Ishikawa (cell line): ENCODE data around the gene KCNH2.

Experiments used
- CEBPB ChIP-seq: IDR thresholded peaks from 2 replicates; pipeline ENCODE4 v1.6.1; 2012
- CREB1 ChIP-seq: IDR thresholded peaks from 2 replicates; pipeline ENCODE4 v1.6.1; 2012; ENCODE audit warnings: low read depth
- EGR1 ChIP-seq: IDR thresholded peaks from 2 replicates; pipeline ENCODE4 v1.6.1; 2012
- EP300 ChIP-seq: IDR thresholded peaks from 2 replicates; pipeline ENCODE4 v1.6.1; 2012; ENCODE audit warnings: borderline replicate concordance
- FOXM1 ChIP-seq: IDR thresholded peaks from 2 replicates; pipeline ENCODE4 v1.6.1; 2012; ENCODE audit warnings: low read depth, borderline replicate concordance
- NFIC ChIP-seq: IDR thresholded peaks from 2 replicates; pipeline ENCODE4 v1.6.1; 2012
- RAD21 ChIP-seq: IDR thresholded peaks from 2 replicates; pipeline ENCODE4 v1.6.1; 2012; ENCODE audit warnings: low read depth
- TAF1 ChIP-seq: IDR thresholded peaks from 2 replicates; pipeline ENCODE4 v1.6.1; 2012; ENCODE audit warnings: low read depth, mild to moderate bottlenecking
- TCF12 ChIP-seq: IDR thresholded peaks from 2 replicates; pipeline ENCODE4 v1.6.1; 2012; ENCODE audit warnings: low read depth
- YY1 ChIP-seq: IDR thresholded peaks from 2 replicates; pipeline ENCODE4 v1.6.1; 2012; ENCODE audit warnings: low read depth
- ZBTB7A ChIP-seq: IDR thresholded peaks from 2 replicates; pipeline ENCODE4 v1.6.1; 2012; ENCODE audit warnings: low read depth
- TF ChIP-seq, protein P1 (sequence below): IDR thresholded peaks from 2 replicates; pipeline ENCODE4 v1.6.1; 2012
- TF ChIP-seq, protein P2 (sequence below): IDR thresholded peaks from 2 replicates; pipeline ENCODE4 v1.6.1; 2012; ENCODE audit warnings: low read depth, mild to moderate bottlenecking

DNA sequence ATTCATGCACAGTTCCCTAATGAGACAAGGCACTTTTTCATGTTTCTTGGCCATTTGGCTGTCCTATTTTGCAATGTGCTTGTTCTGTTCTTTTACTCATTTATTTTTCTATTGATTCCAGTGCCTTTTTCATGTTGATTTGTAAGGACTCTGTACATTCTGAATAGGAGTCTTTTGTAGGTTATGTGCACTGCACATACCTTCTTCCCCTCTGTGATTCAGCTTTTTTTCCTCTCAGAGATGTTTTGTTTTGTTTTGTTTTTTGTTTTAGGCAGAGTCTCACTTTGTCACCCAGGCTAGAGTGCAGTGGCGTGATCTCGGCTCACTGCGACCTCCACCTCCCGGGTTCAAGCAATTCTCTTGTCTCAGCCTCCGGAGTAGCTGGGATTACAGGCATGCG is 59.7 kb downstream of the KCNH2 start:
- TF ChIP-seq CEBPB (no peak), RAD21 (no peak), FOXM1 (no peak), EP300 (no peak), CREB1 (no peak), ZBTB7A (no peak), YY1 (no peak), TCF12 (no peak), TAF1 (no peak), NFIC (no peak), EGR1 (no peak)
- TF ChIP-seq, protein P1, sequence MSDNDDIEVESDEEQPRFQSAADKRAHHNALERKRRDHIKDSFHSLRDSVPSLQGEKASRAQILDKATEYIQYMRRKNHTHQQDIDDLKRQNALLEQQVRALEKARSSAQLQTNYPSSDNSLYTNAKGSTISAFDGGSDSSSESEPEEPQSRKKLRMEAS: no peak
- TF ChIP-seq, protein P2, sequence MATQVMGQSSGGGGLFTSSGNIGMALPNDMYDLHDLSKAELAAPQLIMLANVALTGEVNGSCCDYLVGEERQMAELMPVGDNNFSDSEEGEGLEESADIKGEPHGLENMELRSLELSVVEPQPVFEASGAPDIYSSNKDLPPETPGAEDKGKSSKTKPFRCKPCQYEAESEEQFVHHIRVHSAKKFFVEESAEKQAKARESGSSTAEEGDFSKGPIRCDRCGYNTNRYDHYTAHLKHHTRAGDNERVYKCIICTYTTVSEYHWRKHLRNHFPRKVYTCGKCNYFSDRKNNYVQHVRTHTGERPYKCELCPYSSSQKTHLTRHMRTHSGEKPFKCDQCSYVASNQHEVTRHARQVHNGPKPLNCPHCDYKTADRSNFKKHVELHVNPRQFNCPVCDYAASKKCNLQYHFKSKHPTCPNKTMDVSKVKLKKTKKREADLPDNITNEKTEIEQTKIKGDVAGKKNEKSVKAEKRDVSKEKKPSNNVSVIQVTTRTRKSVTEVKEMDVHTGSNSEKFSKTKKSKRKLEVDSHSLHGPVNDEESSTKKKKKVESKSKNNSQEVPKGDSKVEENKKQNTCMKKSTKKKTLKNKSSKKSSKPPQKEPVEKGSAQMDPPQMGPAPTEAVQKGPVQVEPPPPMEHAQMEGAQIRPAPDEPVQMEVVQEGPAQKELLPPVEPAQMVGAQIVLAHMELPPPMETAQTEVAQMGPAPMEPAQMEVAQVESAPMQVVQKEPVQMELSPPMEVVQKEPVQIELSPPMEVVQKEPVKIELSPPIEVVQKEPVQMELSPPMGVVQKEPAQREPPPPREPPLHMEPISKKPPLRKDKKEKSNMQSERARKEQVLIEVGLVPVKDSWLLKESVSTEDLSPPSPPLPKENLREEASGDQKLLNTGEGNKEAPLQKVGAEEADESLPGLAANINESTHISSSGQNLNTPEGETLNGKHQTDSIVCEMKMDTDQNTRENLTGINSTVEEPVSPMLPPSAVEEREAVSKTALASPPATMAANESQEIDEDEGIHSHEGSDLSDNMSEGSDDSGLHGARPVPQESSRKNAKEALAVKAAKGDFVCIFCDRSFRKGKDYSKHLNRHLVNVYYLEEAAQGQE: no peak
